CD4-positive, alpha-beta T cell treated with Interleukin-2 at 100 ng/mL for 4 hours (primary cell): ENCODE results near the gene PLXNB3.
"Not testable (repeated sequence)": the region's sequence is repeated elsewhere in the genome, so short reads cannot be mapped to it uniquely, and the experiment has no call there.

Experiments
- DNase-seq: peaks from one replicate; pipeline ENCODE4 v3.0.0-alpha.2; 2020; ENCODE audit warnings: low spot score

The PLXNB3 gene

GRCh38 chrX:153763989-153764755, at the start of gene PLXNB3:
TSS of gene PLXNB3 (plus strand) at chrX:153764249. CDS start at chrX:153765536, 1,287 bp downstream.
- DNase-seq, result peak; percentile 75

GRCh38 chrX:153714256-153714655, 49.8 kb upstream of the PLXNB3 start:
- no peak for DNase-seq

- no peak for DNase-seq
These were observed 46.6 kb upstream of the PLXNB3 start for GRCh38 chrX:153717445-153717844.

- no peak for DNase-seq
These were observed 44.8 kb upstream of the PLXNB3 start for GRCh38 chrX:153719238-153719637.

- no peak for DNase-seq
These were observed 44.3 kb upstream of the PLXNB3 start for GRCh38 chrX:153719701-153720100.

- DNase-seq, result no peak
These were observed 41.2 kb upstream of the PLXNB3 start for GRCh38 chrX:153722704-153723350.

- peak; percentile 37 for DNase-seq
These were observed 40.4 kb upstream of the PLXNB3 start for GRCh38 chrX:153723351-153724251.

GRCh38 chrX:153724252-153725038, 39.6 kb upstream of the PLXNB3 start, which contains the start of the genes ABCD1 and BCAP31:
TSS of gene ABCD1 (plus strand) at chrX:153724856. CDS start at chrX:153725267, 411 bp downstream.
TSS of gene BCAP31 (minus strand) at chrX:153724387. CDS start at chrX:153723244, 1,143 bp downstream.
- DNase-seq, result peak; percentile 88

GRCh38 chrX:153725039-153725831, 38.8 kb upstream of the PLXNB3 start:
- no peak for DNase-seq

- DNase-seq, result no peak
These were observed 38.2 kb upstream of the PLXNB3 start for GRCh38 chrX:153725832-153726285.

GRCh38 chrX:153726286-153727122, 37.5 kb upstream of the PLXNB3 start:
- DNase-seq, result peak; percentile 45

GRCh38 chrX:153727123-153727931, 36.7 kb upstream of the PLXNB3 start:
- DNase-seq, result no peak

- DNase-seq, result no peak
These were observed 36.0 kb upstream of the PLXNB3 start for GRCh38 chrX:153728095-153728494.

GRCh38 chrX:153728951-153729631, 35.0 kb upstream of the PLXNB3 start:
- no peak for DNase-seq

- DNase-seq, result not testable (repeated sequence)
These were observed 33.9 kb upstream of the PLXNB3 start for GRCh38 chrX:153730115-153730514.

- no peak for DNase-seq
These were observed 32.8 kb upstream of the PLXNB3 start for GRCh38 chrX:153731117-153731844.

GRCh38 chrX:153731845-153732215, 32.2 kb upstream of the PLXNB3 start:
- DNase-seq, result no peak
